ENCODE measurements around the gene GBA3.

DNA sequence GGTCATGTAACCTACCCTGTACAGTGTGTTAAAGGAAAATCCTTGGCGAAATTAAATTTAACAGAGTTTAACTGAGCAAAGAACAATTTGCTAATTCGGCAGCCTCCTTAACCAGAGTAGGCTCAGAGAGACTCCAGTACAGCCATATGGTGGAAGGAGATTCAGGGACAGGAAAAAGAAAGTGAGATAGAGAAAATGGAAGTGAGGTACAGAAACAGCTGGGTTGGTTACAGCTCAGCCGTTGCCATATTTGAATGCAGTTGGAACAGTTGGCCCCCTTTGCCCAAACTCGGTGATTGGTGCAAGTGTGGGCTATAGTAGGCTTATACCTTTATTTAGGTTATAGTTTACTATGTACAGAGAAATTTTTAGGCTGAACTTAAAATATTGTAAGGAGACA lies 48.8 kb upstream of the GBA3 start:
- TF ChIP-seq, protein P1, sequence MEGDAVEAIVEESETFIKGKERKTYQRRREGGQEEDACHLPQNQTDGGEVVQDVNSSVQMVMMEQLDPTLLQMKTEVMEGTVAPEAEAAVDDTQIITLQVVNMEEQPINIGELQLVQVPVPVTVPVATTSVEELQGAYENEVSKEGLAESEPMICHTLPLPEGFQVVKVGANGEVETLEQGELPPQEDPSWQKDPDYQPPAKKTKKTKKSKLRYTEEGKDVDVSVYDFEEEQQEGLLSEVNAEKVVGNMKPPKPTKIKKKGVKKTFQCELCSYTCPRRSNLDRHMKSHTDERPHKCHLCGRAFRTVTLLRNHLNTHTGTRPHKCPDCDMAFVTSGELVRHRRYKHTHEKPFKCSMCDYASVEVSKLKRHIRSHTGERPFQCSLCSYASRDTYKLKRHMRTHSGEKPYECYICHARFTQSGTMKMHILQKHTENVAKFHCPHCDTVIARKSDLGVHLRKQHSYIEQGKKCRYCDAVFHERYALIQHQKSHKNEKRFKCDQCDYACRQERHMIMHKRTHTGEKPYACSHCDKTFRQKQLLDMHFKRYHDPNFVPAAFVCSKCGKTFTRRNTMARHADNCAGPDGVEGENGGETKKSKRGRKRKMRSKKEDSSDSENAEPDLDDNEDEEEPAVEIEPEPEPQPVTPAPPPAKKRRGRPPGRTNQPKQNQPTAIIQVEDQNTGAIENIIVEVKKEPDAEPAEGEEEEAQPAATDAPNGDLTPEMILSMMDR (IDR thresholded peaks at IDR 0.05) = no peak
- TF ChIP-seq POLR2A (IDR thresholded peaks at IDR 0.05) = no peak
